Mesothelial cell of epicardium (in vitro differentiated cells): ENCODE results near the gene CAB39. TPM values are rescaled to one million over a fixed set of nuclear protein-coding genes. Genes with fewer than 3 reads are reported as not detected.

Experiments used
- DNase-seq, 2 experiments: peaks; one replicate each; pipeline ENCODE4 v3.0.0; 2021; ENCODE audit warnings: low spot score in 2 of 2; ENCODE audit not compliant: unreplicated experiment in 2 of 2
- H3K27ac Mint-ChIP-seq: 2 replicates; pipeline ENCODE4 v1.8.0; 2021; ENCODE audit warnings: mixed read lengths
- H3K27me3 Mint-ChIP-seq: 2 replicates; pipeline ENCODE4 v1.8.0; 2021; ENCODE audit warnings: low read depth, mixed read lengths
- H3K36me3 Mint-ChIP-seq: 2 replicates; pipeline ENCODE4 v1.8.0; 2021; ENCODE audit warnings: mixed read lengths
- H3K4me1 Mint-ChIP-seq: 2 replicates; pipeline ENCODE4 v1.8.0; 2021; ENCODE audit warnings: mixed read lengths
- H3K4me3 Mint-ChIP-seq: 2 replicates; pipeline ENCODE4 v1.8.0; 2021; ENCODE audit warnings: mild to moderate bottlenecking, moderate library complexity, mixed read lengths
- H3K9me3 Mint-ChIP-seq: 2 replicates; pipeline ENCODE4 v1.8.0; 2021; ENCODE audit warnings: mixed read lengths
- CTCF ChIP-seq: fragments of 200-600 bp; sonication (generic); IDR thresholded peaks from one replicate; pipeline ENCODE4 v1.5.0; 2021; ENCODE audit warnings: antibody characterized with exemption; ENCODE audit not compliant: unreplicated experiment
- total RNA-seq: library from RNA; stranded (reverse); gene quantifications from 3 replicates; pipeline ENCODE4 v1.2.1, GENCODE V29; 2021

Gene CAB39
- total RNA-seq, 1 donor from 2014 or later, result 41.7 TPM

GRCh38 chr2:230793572-230794359 lies 81.1 kb downstream of the CAB39 start:
- no peaks in the 10 kb centered on the region for H3K27me3 Mint-ChIP-seq

GRCh38 chr2:230794497-230794896 lies 81.9 kb downstream of the CAB39 start:
- H3K27me3 Mint-ChIP-seq, result no peaks in the 10 kb centered on the region
- no peak for TF ChIP-seq CTCF
- H3K9me3 Mint-ChIP-seq, result peaks cover 6% of the 10 kb centered on the region
- DNase-seq, result no peak
- no peak overlapping the region for H3K4me3 Mint-ChIP-seq
- H3K27ac Mint-ChIP-seq, result no peak overlapping the region
- peaks cover 27% of the 10 kb centered on the region for H3K36me3 Mint-ChIP-seq
- peaks cover 6% of the 10 kb centered on the region for H3K4me1 Mint-ChIP-seq

More at GRCh38 chr2:230793572-230794359, 81.1 kb downstream of the CAB39 start:
- peaks cover 6% of the 10 kb centered on the region for H3K4me1 Mint-ChIP-seq
- TF ChIP-seq CTCF, result no peak
- peaks cover 34% of the 10 kb centered on the region for H3K36me3 Mint-ChIP-seq
- H3K27ac Mint-ChIP-seq, result peak overlapping the region; percentile 68
- no peak for DNase-seq
- H3K4me3 Mint-ChIP-seq, result no peak overlapping the region
- peaks cover 14% of the 10 kb centered on the region for H3K9me3 Mint-ChIP-seq

GRCh38 chr2:230795856-230796255 lies 83.2 kb downstream of the CAB39 start:
- Mint-ChIP-seq H3K9me3 (no peaks in the 10 kb centered on the region), H3K27me3 (no peaks in the 10 kb centered on the region), H3K36me3 (peaks cover 23% of the 10 kb centered on the region), H3K4me3 (no peak overlapping the region), H3K4me1 (peaks cover 6% of the 10 kb centered on the region), H3K27ac (peak overlapping the region; percentile 33)
- DNase-seq, result no peak
- no peak for TF ChIP-seq CTCF

GRCh38 chr2:230796280-230796862 lies 83.7 kb downstream of the CAB39 start:
- Mint-ChIP-seq H3K27me3 (no peaks in the 10 kb centered on the region), H3K36me3 (peaks cover 21% of the 10 kb centered on the region), H3K27ac (peak overlapping the region; percentile 33), H3K4me3 (no peak overlapping the region), H3K4me1 (peaks cover 6% of the 10 kb centered on the region), H3K9me3 (no peaks in the 10 kb centered on the region)
- DNase-seq, result no peak
- no peak for TF ChIP-seq CTCF

- no peaks in the 10 kb centered on the region for H3K9me3 Mint-ChIP-seq
- TF ChIP-seq CTCF, result no peak
- no peak overlapping the region for H3K27ac Mint-ChIP-seq
- peaks cover 28% of the 10 kb centered on the region for H3K36me3 Mint-ChIP-seq
- H3K4me1 Mint-ChIP-seq, result peaks cover 6% of the 10 kb centered on the region
- no peak for DNase-seq
- no peak overlapping the region for H3K4me3 Mint-ChIP-seq
- no peaks in the 10 kb centered on the region for H3K27me3 Mint-ChIP-seq
Observed at GRCh38 chr2:230797515-230798495, 85.2 kb downstream of the CAB39 start.
